ENCODE data around the gene CDHR3. TPM values are rescaled to one million over a fixed set of nuclear protein-coding genes. Genes with fewer than 3 reads are reported as not detected.

CDHR3 gene
- total RNA-seq, 1 donor = 14.0 TPM

DNA sequence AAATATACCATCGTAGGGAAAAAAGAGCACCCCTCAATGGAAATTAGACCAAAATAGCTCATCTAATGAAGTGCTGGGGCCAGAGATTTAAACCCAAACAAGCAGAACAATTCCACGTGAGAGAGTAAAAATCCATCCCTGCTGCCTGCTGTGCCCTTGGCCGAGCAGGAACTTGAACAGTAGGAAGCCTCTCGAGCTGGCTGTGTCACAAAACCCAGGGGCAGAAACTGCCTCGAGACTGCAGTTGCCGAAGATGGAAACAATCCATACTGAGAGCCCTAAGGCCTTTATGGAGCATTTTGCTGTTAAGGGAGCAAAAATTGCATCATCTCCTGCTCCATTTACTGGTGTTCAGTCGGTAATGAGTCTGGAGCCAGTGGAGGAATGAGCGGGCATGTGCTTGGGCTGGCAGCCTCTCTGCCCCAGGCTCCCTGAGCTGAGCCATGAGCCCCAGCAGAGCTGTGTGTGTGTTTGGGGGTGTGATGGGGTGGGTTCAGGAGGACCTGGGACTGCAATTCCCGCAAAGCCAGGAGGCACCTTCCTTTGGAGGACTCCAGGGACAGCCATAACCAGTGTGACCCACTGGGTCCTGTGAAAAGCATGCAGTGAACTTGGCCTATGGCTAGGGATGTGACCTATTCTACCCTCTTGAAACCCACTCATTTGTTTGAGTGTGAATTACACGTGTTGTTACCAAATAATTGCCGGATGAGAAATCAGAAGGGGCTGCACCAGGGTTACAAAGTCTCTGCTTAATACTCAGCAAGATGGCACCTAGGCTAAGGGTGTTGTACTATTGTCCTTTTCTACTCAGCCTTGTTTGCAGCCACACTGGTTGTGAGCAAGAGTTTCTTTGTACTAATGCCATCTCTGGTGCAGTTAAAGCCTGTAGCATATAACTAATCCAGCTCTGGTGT is 58.3 kb downstream of the CDHR3 start:
- no peak overlapping the region for H3K4me3 ChIP-seq (ENCODE audit: low read depth, low read length)
- DNase-seq (ENCODE audit: low read depth) = no peak
- TF ChIP-seq, protein P1, sequence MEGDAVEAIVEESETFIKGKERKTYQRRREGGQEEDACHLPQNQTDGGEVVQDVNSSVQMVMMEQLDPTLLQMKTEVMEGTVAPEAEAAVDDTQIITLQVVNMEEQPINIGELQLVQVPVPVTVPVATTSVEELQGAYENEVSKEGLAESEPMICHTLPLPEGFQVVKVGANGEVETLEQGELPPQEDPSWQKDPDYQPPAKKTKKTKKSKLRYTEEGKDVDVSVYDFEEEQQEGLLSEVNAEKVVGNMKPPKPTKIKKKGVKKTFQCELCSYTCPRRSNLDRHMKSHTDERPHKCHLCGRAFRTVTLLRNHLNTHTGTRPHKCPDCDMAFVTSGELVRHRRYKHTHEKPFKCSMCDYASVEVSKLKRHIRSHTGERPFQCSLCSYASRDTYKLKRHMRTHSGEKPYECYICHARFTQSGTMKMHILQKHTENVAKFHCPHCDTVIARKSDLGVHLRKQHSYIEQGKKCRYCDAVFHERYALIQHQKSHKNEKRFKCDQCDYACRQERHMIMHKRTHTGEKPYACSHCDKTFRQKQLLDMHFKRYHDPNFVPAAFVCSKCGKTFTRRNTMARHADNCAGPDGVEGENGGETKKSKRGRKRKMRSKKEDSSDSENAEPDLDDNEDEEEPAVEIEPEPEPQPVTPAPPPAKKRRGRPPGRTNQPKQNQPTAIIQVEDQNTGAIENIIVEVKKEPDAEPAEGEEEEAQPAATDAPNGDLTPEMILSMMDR (IDR thresholded peaks at IDR 0.05; ENCODE audit: insufficient read depth, low read length) = no peak

DNA sequence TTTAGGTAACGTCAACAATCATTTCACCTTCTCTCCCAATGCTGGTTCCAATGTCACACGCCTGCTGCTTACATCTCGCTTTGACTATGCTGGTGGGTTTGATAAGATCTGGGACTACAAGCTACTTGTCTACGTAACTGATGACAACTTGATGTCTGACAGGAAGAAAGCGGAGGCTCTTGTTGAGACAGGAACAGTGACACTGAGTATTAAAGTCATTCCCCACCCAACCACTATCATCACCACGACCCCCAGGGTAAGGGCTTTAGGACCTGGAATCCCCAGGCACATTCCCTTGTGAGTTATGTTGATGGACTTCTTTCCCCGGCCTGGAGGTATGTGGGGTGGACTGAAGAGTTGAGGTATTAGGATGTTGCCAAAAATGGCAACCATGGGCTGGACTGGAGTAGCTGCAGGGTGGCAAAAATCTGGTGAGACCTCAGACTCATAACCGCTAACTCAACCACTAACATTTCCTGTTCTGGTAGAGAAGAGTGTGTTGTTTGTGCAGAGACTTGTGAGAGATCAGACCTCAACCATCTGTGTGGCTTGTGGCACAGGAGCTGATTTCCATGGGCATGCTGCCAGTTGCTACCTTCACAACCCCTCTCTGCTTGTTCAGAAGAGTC is 59.2 kb downstream of the CDHR3 start:
- TF ChIP-seq, protein P1 (IDR thresholded peaks at IDR 0.05; ENCODE audit: insufficient read depth, low read length) = no peak
- no peak overlapping the region for H3K4me3 ChIP-seq (ENCODE audit: low read depth, low read length)
- no peak for DNase-seq (ENCODE audit: low read depth)

DNA sequence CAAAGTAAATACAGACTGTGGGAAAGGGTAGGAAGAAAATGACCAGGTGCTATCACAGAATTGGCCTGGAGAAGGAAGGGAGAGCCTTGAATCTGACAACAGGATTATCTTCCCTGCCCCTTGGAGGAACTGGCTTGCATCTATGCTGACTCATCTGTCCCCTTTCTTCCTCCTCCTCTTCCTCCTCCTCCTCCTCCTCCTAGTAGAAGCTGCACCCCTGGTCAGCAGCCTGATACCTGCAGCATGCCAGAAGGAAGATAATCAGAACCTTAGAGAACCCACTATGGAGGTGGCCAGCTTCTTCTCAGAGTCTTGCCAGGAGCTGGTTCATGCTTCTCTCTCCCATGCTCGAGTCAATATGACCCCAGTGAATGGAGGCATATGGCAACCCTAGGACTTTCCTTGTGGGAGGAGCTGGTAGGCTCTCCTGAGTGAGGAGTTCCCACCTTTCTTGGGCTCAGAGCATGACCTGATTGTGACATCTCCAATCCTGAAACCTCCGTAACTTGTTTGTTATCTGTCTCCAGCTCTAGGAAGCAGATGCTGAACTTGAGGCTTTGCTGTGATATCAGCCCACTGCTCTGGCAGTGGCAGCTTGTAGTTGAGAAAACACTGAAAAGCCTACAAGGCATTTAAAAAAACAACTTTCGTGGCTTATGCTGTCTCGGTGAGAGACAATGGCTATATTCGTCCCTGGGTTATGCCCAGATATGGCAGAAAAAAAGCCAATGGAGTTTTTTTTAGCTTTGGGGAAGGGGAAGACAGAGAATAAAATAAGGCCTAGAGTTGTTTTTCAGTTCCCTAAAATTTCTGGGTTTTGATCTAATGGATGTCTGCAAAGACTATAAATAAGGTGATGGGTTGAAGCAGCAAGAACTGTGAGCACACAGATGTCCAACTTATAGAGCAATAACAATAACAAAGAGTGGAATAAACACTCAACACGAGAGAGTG is 60.6 kb downstream of the CDHR3 start:
- TF ChIP-seq, protein P1 (IDR thresholded peaks at IDR 0.05; ENCODE audit: insufficient read depth, low read length) = no peak
- no peak for DNase-seq (ENCODE audit: low read depth)
- H3K4me3 ChIP-seq (ENCODE audit: low read depth, low read length) = no peak overlapping the region

DNA sequence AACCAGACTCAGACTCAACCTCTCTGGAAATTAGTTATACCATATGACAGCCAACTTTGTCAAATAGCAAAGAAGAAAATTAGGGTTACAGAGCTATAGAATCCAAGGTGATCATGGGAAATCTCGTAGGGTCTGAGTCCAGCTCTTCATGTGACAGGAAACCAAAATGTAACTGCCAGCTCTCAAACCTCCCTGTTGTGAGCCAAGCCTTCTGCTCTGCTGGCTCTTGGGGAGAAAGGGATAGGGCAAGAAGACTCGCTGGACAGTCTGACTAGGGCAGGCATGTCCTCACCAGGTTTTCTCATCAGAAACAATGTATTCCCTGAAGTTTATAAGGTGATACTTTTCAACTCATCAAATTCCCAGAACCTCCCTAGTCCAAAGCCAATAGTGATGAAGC is 63.0 kb downstream of the CDHR3 start:
- no peak for DNase-seq (ENCODE audit: low read depth)
- TF ChIP-seq, protein P1 (IDR thresholded peaks at IDR 0.05; ENCODE audit: insufficient read depth, low read length) = no peak
- H3K4me3 ChIP-seq (ENCODE audit: low read depth, low read length) = no peak overlapping the region

DNA sequence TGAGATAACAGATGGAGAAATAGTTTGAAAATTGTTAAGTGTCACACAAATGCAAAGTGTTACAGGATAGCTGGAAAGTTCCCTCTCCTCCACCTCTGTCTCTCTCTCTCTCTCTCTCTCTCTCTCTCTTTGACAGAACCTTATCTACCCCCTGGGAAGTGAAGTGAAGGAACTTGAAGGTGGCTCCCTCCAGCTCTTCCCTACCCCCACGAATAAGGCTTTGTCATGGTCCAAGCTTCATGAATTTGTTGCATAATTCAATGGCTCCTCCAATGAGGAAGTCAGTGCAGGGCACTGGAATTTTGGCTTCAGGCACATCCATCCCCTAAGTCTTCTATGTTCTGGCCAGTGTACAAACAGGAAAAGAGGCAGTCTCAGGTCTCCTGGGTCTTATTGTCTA is 66.4 kb downstream of the CDHR3 start:
- TF ChIP-seq, protein P1 (IDR thresholded peaks at IDR 0.05; ENCODE audit: insufficient read depth, low read length) = no peak
- H3K4me3 ChIP-seq (ENCODE audit: low read depth, low read length) = no peak overlapping the region
- DNase-seq (ENCODE audit: low read depth) = no peak

DNA sequence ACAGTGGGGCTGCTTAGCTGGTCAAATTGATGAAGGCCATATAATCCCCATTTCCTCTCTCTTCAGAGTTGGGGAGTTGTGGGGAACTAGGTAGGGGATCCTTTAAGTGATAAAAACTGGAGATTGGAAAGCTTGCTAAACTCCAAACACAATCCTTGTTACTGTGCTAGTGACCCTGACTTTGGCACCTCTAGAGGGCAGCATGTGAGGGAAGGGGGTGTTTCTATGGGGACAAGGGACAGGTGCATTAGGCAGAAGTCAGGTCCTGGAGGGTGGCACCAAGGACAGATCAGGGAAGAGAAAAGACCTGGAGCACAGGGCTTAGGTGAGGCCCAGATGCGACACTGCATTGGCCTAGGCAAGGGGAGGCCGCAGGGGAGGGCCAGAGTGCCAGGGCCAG is 66.9 kb downstream of the CDHR3 start:
- H3K4me3 ChIP-seq (ENCODE audit: low read depth, low read length) = no peak overlapping the region
- TF ChIP-seq, protein P1 (IDR thresholded peaks at IDR 0.05; ENCODE audit: insufficient read depth, low read length) = no peak
- no peak for DNase-seq (ENCODE audit: low read depth)
